SK-N-DZ (cell line): ENCODE results near the gene EIF2S1.

Experiments
- DNase-seq: peaks from one replicate; pipeline ENCODE4 v3.0.0-alpha.2; 2015; ENCODE audit warnings: low spot score
- small RNA-seq, 2 experiments: library from RNA; depleted of rRNA; stranded (forward); fragments of <200 nt; gene quantifications; one replicate each; pipeline ENCODE3, GENCODE V24; 2014

Gene EIF2S1

GRCh38 chr14:67435603-67436002, 75.5 kb downstream of the EIF2S1 start:
- DNase-seq: no peak

Small RNAs within 50 kb of the gene (small RNA-seq; reads per million reads assigned to genes)
- gene RF00019: 0 reads per million in 2 experiments
